ENCODE results near the gene GTF2H1.
"Not testable (repeated sequence)": the region's sequence is repeated elsewhere in the genome, so short reads cannot be mapped to it uniquely, and the experiment has no call there.

Gene GTF2H1

GRCh38 chr11:18320617-18321016 is 1.8 kb upstream of the GTF2H1 start:
- DNase-seq, result no peak

- no peak for DNase-seq
Measured at GRCh38 chr11:18321578-18321968, 794 bp upstream of the GTF2H1 start.

DNA sequence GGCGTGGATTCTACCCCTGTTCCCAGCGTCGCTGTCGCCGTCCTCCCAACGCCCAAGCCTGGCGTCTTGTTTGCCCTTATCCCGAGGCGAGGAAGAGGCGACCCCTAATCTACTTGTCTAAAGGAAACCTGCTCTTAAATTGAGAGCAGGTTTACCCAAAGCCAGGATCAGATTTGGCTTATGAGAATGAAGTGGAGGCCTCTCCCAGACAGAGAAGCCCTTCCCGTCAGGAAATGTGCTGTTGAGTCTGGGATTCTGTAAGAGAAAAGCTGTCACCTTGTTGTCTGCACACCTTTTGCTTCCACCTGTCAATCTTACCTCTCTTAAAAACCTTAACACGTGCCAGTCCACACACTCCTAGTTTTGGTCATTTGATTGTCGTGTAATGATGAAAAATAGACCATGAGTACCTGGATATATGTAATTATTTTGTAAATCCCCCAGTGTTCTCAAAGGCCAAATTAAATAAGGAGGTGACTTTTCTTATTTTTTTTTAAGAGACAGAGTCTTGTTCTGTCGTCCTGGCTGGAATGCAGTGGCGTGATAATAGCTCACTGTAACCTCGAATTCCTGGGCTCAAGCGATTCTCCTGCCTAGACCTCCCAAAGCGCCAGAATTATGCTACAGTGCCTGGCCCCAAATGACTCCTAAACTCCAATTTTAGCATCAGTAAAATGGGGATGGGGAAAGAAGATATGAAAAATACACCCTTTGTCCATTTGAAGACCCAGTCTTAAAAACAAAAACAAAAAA is 627 bp downstream of the GTF2H1 start:
- DNase-seq, result no peak

DNA sequence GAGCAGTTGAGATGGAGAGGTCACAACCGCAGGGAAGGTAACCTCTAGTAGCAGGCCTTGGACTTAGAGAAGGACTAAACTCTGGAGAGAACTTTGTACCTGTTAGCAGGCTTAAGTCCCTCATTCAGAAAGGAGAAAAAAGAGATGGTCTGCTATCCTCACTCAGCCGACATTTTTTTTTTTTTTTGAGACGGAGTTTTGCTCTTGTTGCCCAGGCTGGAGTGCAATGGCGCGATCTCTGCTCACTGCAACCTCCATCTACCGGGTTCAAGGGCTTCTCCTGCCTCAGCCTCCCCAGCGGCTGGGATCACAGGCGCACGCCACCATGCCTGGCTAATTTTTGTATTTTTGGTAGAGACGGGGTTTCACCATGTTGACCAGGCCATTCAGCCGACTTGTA is 1.5 kb downstream of the GTF2H1 start:
- DNase-seq, result not testable (repeated sequence)

- no peak for DNase-seq
Measured at GRCh38 chr11:18324381-18324780, 2.0 kb downstream of the GTF2H1 start.

DNA sequence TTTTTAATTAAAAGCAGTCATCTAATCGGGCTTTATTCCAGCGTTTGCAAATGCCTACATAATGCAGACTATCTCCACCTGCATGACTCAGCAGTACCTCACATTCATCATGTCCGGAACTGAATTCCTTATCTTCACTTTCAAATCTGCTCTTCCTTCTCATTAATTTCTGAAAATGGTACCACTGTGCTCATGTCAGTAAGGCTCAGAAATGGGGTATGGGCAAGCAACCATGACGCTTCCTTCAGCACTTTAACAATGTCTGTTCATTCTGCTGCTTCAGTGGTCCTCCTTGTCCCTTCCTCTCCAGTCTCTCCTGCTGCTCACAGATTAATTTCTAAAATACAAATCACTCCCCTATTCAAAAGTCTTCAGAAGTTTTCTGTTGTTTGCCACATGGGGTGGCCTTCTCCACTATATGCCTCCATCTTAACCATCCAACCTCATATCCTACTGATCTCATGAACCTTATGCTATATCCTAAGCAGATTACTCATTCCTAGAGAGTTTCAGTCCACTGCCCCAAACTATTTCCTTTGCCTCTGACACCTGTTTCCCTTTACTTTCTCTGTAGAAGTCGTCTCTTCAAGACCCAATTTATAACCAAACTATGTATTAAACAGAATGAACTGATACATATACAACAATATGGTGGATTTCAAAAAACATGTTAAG is 7.0 kb downstream of the GTF2H1 start:
- no peak for DNase-seq

- no peak for DNase-seq
Measured at GRCh38 chr11:18330921-18331320, 8.6 kb downstream of the GTF2H1 start.

- no peak for DNase-seq
Measured at GRCh38 chr11:18332302-18332701, 9.9 kb downstream of the GTF2H1 start.

DNA sequence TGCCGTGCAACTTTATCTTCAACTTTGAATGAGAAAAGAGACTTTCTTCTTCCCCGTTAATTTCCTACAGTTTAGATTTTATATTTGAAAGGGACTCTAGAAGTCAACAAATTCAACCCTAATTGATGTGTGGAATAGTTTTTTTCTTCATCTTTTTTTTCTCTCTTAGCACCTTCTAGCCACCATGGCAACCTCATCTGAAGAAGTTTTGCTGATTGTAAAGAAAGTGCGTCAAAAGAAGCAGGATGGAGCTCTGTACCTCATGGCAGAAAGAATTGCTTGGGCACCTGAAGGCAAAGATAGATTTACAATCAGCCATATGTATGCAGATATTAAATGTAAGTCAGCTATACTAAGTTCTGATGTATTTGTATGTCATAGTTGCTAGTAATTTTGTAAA is 10.5 kb downstream of the GTF2H1 start:
- DNase-seq, result no peak

DNA sequence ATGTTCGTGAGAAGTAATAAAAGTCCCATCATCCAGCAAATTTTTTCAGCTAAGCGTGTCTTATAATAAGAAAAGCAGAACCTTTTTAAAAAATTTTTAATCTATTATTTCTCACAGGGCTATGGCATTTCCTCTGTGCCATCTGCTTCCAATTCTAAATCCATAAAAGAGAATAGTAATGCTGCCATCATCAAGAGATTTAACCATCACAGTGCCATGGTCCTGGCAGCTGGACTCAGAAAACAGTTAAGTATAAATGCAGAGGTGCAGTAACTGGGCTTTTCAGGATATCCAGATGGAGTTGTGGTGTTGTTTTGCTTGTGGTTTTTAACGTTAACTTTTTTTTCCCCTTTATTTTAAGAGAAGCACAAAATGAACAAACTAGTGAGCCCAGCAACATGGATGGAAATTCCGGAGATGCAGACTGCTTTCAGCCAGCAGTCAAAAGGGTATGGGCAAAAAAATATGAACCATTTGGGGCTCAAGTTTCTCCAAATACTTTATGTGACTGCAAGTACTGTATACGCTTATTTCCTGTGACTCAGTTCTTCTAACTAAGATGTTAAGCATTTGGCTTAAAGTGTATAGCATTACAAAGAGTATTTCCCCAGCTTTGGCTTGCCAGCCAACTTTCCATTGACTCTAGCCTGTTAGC is 25.2 kb downstream of the GTF2H1 start:
- DNase-seq, result no peak

GRCh38 chr11:18352581-18352980 is 30.2 kb downstream of the GTF2H1 start:
- no peak for DNase-seq

DNA sequence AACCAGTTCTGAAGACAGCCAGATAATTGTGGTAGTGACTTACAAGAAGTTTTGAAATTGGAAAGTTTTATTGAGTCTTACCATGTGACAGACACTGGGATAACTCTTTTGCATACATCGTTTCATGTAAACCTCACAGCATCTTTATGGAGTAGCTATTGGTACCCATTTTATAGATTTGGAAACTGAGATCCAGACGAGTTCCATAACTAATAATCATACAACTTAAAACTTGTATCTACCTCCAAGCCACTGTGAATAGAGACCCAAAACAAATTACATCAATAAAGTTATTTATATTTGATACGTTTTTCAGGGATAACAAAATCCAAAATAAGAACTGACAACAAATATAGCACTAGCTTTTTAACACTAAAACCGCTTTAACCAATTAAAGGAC is 36.3 kb downstream of the GTF2H1 start:
- DNase-seq, result no peak

GRCh38 chr11:18361154-18361553 is 38.8 kb downstream of the GTF2H1 start:
- DNase-seq, result no peak

GRCh38 chr11:18364495-18365073 is 42.2 kb downstream of the GTF2H1 start:
- DNase-seq, result no peak

GRCh38 chr11:18365741-18366140 is 43.4 kb downstream of the GTF2H1 start:
- no peak for DNase-seq

DNA sequence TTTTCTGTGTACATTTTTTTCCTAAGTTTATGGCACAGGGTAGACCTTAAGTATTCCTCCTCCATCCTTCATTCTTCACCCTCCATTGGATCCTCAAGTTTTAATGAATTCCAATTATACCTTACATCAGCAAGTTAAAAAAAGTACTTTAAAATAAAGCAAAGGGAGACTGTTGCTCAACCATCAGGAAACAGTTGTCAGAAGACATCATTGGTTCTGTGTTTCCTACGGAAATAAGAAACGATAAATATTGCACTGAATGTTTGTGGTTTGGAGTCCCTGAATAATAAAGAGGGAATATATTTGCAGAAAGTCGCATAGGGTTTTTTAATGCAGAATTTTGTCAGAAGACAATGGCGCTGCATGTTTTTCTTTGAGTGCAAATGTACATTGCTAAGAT is 43.9 kb downstream of the GTF2H1 start:
- DNase-seq, result no peak

- no peak for DNase-seq
Measured at GRCh38 chr11:18367431-18367830, 45.1 kb downstream of the GTF2H1 start.

DNA sequence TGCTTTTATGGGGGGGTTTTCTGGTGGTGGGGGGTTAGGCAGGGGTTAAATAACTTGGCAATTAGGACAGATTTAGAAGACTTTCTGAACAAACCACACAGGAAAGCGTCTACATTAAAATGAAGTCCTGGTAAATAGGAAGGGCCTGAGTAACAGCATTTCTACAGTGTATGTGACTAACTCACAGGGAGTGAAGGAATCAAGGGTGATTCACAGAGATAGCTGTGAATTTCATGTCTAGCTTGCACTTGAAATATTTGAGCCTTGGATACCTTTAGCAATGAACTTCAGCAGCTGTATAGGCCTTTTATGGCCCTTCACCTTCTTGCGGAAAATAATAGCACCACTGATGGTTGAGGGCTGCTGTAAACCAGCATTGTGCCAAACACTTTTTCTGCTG is 45.9 kb downstream of the GTF2H1 start:
- DNase-seq, result no peak

- no peak for DNase-seq
Measured at GRCh38 chr11:18369398-18369797, 47.0 kb downstream of the GTF2H1 start.

DNA sequence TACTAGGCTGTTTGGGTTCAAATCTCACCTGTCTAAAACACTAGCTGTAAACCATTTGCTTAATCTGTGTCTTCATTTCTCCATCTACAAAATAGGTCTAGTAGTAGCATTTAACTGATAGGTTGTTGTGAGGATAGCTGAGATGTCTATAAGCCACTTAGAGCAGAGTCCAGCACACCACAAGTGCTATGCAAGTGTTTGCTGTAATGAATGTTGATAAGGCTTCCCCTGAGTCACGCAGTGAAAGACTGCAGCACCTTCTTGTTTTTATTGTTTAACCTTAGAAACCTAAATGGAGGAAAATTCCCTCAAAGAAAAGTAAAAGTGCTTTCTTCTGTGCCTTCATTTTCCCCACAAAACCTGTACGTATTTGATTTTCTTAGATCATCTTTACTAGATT is 48.9 kb downstream of the GTF2H1 start:
- DNase-seq, result no peak

GRCh38 chr11:18372201-18372600 is 49.8 kb downstream of the GTF2H1 start:
- DNase-seq, result no peak

GRCh38 chr11:18374956-18375355 is 52.6 kb downstream of the GTF2H1 start:
- DNase-seq, result no peak

DNA sequence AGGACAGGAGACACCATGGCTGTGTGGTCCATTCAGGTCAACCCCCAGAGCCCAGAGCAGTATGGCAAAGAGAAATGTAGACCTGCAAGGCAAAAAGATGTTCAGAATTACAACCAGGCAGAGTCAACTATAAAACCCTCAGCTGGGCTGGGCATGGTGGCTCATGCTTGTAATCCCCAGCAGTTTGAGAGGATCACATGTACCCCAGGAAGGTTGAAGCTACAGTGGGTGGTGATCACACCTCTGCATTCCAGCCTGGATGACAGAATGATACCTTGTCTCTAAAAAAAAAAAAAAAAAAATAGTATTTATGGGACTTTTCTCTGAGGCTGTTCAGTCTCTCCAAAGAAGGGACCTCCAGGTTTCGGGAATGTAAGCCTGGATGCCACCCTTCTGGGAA is 53.6 kb downstream of the GTF2H1 start:
- no peak for DNase-seq

- peak; percentile 45 for DNase-seq
Measured at GRCh38 chr11:18379201-18379600, 56.8 kb downstream of the GTF2H1 start.
